Liver (tissue), 9 donors: ENCODE measurements around the gene C3orf18. TPM values are rescaled to one million over a fixed set of nuclear protein-coding genes. Genes with fewer than 3 reads are reported as not detected.
A peak's percentile ranks its signal among the peaks of the same experiment; 100 is the strongest.
"Not testable (repeated sequence)": the region's sequence is repeated elsewhere in the genome, so short reads cannot be mapped to it uniquely, and the experiment has no call there.

ENCODE experiments used
- DNase-seq: peaks from one replicate; pipeline ENCODE4 v3.0.0-alpha.2; 2017; ENCODE audit warnings: low spot score
- H3K27ac ChIP-seq, 2 donors: one replicate each; pipeline ENCODE4 v1.7.0; 2013; ENCODE audit warnings: inconsistent platforms in 2 of 2, low read length in 2 of 2, control low read depth in 1 of 2, low read depth in 1 of 2, mild to moderate bottlenecking in 1 of 2
- H3K27me3 ChIP-seq, 4 donors: one replicate each; pipeline versions ENCODE4 v1.6.1 to v1.7.0; 2013; ENCODE audit warnings: low read length in 3 of 4, inconsistent platforms in 1 of 4, mild to moderate bottlenecking in 1 of 4, moderate library complexity in 1 of 4; ENCODE audit not compliant: control insufficient read depth in 4 of 4, insufficient read depth in 4 of 4
- H3K36me3 ChIP-seq, 4 donors: one replicate each; pipeline versions ENCODE4 v1.6.1 to v1.7.0; 2013; ENCODE audit warnings: low read length in 3 of 4, mild to moderate bottlenecking in 3 of 4, low read depth in 1 of 4, moderate library complexity in 1 of 4; ENCODE audit not compliant: control insufficient read depth in 4 of 4, insufficient read depth in 3 of 4
- H3K4me1 ChIP-seq, 4 donors: one replicate each; pipeline versions ENCODE4 v1.6.1 to v1.7.0; 2013; ENCODE audit warnings: low read length in 3 of 4, mild to moderate bottlenecking in 3 of 4, moderate library complexity in 1 of 4; ENCODE audit not compliant: control insufficient read depth in 4 of 4, insufficient read depth in 4 of 4
- H3K4me3 ChIP-seq, 3 donors: one replicate each; pipeline versions ENCODE4 v1.6.1 to v1.7.0; 2013; ENCODE audit warnings: low read length in 3 of 3, control low read depth in 1 of 3, low read depth in 1 of 3, mild to moderate bottlenecking in 1 of 3
- H3K9ac ChIP-seq, 2 donors: one replicate each; pipeline ENCODE4 v1.7.0; 2013; ENCODE audit warnings: low read length in 2 of 2, mild to moderate bottlenecking in 2 of 2, moderate library complexity in 2 of 2, control low read depth in 1 of 2, low read depth in 1 of 2
- H3K9me3 ChIP-seq, 4 donors: one replicate each; pipeline versions ENCODE4 v1.6.1 to v1.7.0; 2013; ENCODE audit warnings: low read length in 3 of 4; ENCODE audit not compliant: control insufficient read depth in 4 of 4
- EGR1 ChIP-seq, 2 donors: IDR thresholded peaks; 2 replicates each; pipeline ENCODE4 v1.6.1; 2016 to 2018; ENCODE audit warnings: antibody characterized with exemption in 2 of 2, low read depth in 2 of 2
- FOXA1 ChIP-seq: IDR thresholded peaks from 2 replicates; pipeline ENCODE4 v1.6.1; 2016; ENCODE audit warnings: antibody characterized with exemption
- FOXA2 ChIP-seq: IDR thresholded peaks from 2 replicates; pipeline ENCODE4 v1.6.1; 2016; ENCODE audit warnings: antibody characterized with exemption
- GABPA ChIP-seq, 2 donors: IDR thresholded peaks in 1 of 2; conservative IDR thresholded peaks in 1 of 2; 2 replicates each; pipeline ENCODE4 v1.6.1; 2016; ENCODE audit warnings: antibody characterized with exemption in 2 of 2, mild to moderate bottlenecking in 1 of 2, moderate library complexity in 1 of 2
- HNF4A ChIP-seq, 2 donors: conservative IDR thresholded peaks; 2 replicates each; pipeline ENCODE4 v1.6.1; 2016; ENCODE audit warnings: antibody characterized with exemption in 2 of 2, mild to moderate bottlenecking in 2 of 2
- HNF4G ChIP-seq: IDR thresholded peaks from 2 replicates; pipeline ENCODE4 v1.6.1; 2016; ENCODE audit warnings: antibody characterized with exemption
- JUND ChIP-seq, 2 donors: IDR thresholded peaks; 2 replicates each; pipeline ENCODE4 v1.6.1; 2016; ENCODE audit warnings: antibody characterized with exemption in 2 of 2
- NR2F2 ChIP-seq: IDR thresholded peaks from 2 replicates; pipeline ENCODE4 v1.6.1; 2016; ENCODE audit warnings: antibody characterized with exemption
- RAD21 ChIP-seq, 2 donors: IDR thresholded peaks; 2 replicates each; pipeline ENCODE4 v1.6.1; 2016; ENCODE audit warnings: antibody characterized with exemption in 2 of 2, mild to moderate bottlenecking in 2 of 2
- RXRA ChIP-seq, 2 donors: IDR thresholded peaks; 2 replicates each; pipeline ENCODE4 v1.6.1; 2017 to 2018; ENCODE audit warnings: antibody characterized with exemption in 2 of 2, mild to moderate bottlenecking in 1 of 2
- SP1 ChIP-seq: IDR thresholded peaks from 2 replicates; pipeline ENCODE4 v1.6.1; 2018; ENCODE audit warnings: antibody characterized with exemption, mild to moderate bottlenecking
- TAF1 ChIP-seq: conservative IDR thresholded peaks from 2 replicates; pipeline ENCODE4 v1.6.1; 2016; ENCODE audit warnings: antibody characterized with exemption, mild to moderate bottlenecking
- YY1 ChIP-seq: IDR thresholded peaks from 2 replicates; pipeline ENCODE4 v1.6.1; 2016; ENCODE audit warnings: antibody characterized with exemption, mild to moderate bottlenecking
- WGBS: extraction: QIAGEN DNeasy Blood & Tissue Kit; methylation state at CpG from one replicate; pipeline ENCODE4 v1.1.7; 2013; 5-methylcytosine and 5-hydroxymethylcytosine counted together
- polyA plus RNA-seq, 2 donors: library from polyadenylated mRNA; stranded (reverse) in 1 of 2; unstranded in 1 of 2; fragments of 200-250 nt in 1 of 2; fragments of >200 nt in 1 of 2; fragmentation: Nextera tagmentation in 1 of 2; extraction: Ambion mirVana in 1 of 2; gene quantifications; one replicate each; pipeline versions ENCODE4 v1.2.1 to v1.2.3, GENCODE V29; 2013 to 2015
- total RNA-seq, 2 donors: library from RNA; depleted of rRNA; stranded (reverse); fragments of >200 nt; gene quantifications; one replicate each; pipeline ENCODE4 v1.2.3, GENCODE V29; 2014
- TF ChIP-seq, protein P1 (sequence below): IDR thresholded peaks from 2 replicates; pipeline ENCODE4 v1.6.1; 2016; ENCODE audit warnings: antibody characterized with exemption
- TF ChIP-seq, protein P2 (sequence below): IDR thresholded peaks from 2 replicates; pipeline ENCODE4 v1.6.1; 2016; ENCODE audit warnings: antibody characterized with exemption, mild to moderate bottlenecking
- TF ChIP-seq, protein P3 (sequence below): fragments of 150-350 bp; IDR thresholded peaks from 2 replicates; pipeline ENCODE4 v1.5.1; 2017; ENCODE audit warnings: improper control_type of control experiment, low read depth, low read length; ENCODE audit not compliant: missing input control
- donor health status: healthy.
- donor health status: healthy.
- donor health status: healthy.
- donor health status: healthy.
- donor health status: healthy.

Gene C3orf18
- total and polyA plus RNA-seq, 4 donors = 0.54 to 2.7 (median 1.5) TPM

DNA sequence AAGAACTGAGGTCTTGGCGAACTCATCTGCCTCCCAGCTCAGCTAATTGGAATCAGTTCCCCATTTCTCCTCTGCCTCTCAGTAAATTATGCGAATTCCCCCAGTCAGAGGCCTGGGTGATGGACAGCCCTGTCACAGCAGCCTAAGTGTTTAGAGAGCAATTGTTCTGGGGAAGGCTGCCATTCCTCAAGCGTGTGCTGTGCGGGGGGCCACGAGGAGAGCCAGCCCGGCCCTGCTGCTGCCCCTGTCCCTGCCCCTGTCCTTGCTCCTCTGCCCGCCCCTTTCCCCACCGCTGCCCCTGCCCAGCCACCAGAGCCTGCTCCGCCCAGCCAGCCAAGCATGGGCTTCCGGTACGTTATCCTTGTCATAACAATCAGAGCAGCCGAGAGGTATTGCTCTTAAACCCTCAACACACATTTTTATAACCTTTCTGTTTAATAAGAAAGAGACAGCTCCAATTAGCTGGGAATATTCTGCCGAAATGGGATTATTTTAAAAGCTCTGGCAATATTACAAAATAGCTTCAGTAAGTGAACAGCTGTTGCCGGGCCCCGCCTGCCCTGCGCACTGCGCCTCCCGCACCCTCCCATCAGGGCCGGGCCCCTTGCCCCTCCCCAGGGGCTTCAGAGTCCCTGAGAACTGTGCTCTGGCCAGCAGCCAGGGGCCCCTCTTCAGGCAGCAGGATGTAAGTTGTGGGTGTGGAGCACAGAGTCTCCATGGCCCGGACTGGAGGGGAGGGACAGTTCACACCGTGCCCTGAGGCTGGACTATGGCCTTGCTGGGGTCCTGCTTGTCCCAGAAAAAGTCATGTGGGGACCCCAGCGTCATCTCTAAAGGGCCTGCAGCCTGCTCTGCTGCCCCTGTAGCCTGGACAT, 51.7 kb downstream of the C3orf18 start:
- no peak for TF ChIP-seq TAF1
- TF ChIP-seq, protein P1, sequence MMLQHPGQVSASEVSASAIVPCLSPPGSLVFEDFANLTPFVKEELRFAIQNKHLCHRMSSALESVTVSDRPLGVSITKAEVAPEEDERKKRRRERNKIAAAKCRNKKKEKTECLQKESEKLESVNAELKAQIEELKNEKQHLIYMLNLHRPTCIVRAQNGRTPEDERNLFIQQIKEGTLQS = no peak
- TF ChIP-seq YY1 = no peak
- TF ChIP-seq FOXA2 = no peak
- TF ChIP-seq FOXA1 = no peak
- TF ChIP-seq RAD21 (IDR thresholded peaks at IDR 0.05) = no peak
- TF ChIP-seq HNF4A (conservative IDR thresholded peaks at IDR 0.05) = no peak
- TF ChIP-seq, protein P2, sequence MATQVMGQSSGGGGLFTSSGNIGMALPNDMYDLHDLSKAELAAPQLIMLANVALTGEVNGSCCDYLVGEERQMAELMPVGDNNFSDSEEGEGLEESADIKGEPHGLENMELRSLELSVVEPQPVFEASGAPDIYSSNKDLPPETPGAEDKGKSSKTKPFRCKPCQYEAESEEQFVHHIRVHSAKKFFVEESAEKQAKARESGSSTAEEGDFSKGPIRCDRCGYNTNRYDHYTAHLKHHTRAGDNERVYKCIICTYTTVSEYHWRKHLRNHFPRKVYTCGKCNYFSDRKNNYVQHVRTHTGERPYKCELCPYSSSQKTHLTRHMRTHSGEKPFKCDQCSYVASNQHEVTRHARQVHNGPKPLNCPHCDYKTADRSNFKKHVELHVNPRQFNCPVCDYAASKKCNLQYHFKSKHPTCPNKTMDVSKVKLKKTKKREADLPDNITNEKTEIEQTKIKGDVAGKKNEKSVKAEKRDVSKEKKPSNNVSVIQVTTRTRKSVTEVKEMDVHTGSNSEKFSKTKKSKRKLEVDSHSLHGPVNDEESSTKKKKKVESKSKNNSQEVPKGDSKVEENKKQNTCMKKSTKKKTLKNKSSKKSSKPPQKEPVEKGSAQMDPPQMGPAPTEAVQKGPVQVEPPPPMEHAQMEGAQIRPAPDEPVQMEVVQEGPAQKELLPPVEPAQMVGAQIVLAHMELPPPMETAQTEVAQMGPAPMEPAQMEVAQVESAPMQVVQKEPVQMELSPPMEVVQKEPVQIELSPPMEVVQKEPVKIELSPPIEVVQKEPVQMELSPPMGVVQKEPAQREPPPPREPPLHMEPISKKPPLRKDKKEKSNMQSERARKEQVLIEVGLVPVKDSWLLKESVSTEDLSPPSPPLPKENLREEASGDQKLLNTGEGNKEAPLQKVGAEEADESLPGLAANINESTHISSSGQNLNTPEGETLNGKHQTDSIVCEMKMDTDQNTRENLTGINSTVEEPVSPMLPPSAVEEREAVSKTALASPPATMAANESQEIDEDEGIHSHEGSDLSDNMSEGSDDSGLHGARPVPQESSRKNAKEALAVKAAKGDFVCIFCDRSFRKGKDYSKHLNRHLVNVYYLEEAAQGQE = no peak
- no peak for TF ChIP-seq NR2F2
- TF ChIP-seq, protein P3, sequence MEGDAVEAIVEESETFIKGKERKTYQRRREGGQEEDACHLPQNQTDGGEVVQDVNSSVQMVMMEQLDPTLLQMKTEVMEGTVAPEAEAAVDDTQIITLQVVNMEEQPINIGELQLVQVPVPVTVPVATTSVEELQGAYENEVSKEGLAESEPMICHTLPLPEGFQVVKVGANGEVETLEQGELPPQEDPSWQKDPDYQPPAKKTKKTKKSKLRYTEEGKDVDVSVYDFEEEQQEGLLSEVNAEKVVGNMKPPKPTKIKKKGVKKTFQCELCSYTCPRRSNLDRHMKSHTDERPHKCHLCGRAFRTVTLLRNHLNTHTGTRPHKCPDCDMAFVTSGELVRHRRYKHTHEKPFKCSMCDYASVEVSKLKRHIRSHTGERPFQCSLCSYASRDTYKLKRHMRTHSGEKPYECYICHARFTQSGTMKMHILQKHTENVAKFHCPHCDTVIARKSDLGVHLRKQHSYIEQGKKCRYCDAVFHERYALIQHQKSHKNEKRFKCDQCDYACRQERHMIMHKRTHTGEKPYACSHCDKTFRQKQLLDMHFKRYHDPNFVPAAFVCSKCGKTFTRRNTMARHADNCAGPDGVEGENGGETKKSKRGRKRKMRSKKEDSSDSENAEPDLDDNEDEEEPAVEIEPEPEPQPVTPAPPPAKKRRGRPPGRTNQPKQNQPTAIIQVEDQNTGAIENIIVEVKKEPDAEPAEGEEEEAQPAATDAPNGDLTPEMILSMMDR = no peak
- TF ChIP-seq JUND (IDR thresholded peaks at IDR 0.05) = no peak
- DNase-seq = no peak
- no peaks in the 10 kb centered on the region for H3K36me3 ChIP-seq
- no peak overlapping the region for H3K4me3 ChIP-seq
- H3K4me1 ChIP-seq = no peaks in the 10 kb centered on the region
- no peak overlapping the region for H3K9ac ChIP-seq
- H3K9me3 ChIP-seq = no peaks in the 10 kb centered on the region
- 55% methylated on average over 22 of the region's 22 CpGs for WGBS
- no peak overlapping the region for H3K27ac ChIP-seq
- H3K27me3 ChIP-seq = peaks cover 0 to 4% (median 0%) of the 10 kb centered on the region in 4 donors

DNA sequence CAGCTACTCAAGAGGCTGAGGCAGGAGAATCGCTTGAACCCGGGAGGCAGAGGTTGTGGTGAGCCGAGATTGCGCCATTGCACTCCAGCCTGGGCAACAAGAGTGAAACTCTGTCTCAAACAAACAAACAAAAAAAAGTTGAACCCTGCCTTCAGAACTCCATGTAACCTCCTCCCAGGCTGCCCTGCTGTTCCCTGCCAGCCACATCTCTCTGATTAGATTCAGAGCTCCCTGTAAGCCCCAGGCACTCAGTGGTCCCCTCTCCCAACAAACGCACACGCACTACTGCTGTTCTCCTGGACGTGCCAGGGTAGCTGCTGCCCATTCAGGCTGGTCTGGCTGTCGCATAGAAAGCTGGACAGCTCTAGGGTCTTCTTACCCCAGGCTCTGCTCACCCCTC, 54.6 kb downstream of the C3orf18 start:
- H3K27me3 ChIP-seq, H3K4me1 ChIP-seq, H3K27ac ChIP-seq, H3K36me3 ChIP-seq, DNase-seq, H3K4me3 ChIP-seq, H3K9me3 ChIP-seq, H3K9ac ChIP-seq: not testable (repeated sequence)
- TF ChIP-seq HNF4A (conservative IDR thresholded peaks at IDR 0.05) = peak; percentile 12 to 22
- 67% methylated on average over 8 of the region's 8 CpGs for WGBS

DNA sequence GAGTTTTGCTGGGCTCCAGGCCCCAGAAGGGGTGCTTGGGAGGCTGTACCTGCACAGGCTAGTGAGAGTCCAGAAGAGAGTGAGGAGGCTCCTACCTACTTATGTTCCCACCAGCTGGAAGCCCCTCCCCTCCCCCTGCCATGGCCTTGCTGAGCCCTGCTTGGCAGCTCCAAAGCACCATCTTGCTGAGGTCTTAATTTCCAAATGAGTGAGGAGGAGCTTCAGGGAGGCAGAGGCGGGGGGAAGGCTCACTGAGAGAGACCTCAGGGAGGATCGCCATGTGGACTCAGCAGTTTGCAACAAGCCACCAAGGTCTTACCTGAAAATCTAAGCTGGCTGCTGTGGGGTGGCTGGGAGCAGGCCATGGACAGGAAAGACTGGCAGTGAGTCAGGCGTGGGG, 55.4 kb downstream of the C3orf18 start:
- no peaks in the 10 kb centered on the region for H3K9me3 ChIP-seq
- H3K27ac ChIP-seq = no peak overlapping the region
- TF ChIP-seq, protein P1 = no peak
- TF ChIP-seq HNF4G (no peak), TAF1 (no peak), EGR1 (IDR thresholded peaks at IDR 0.05; ENCODE audit: low read depth in 2 of 2) (no peak), YY1 (no peak), FOXA2 (no peak), GABPA (IDR thresholded peaks at IDR 0.05 in 1 of 2, conservative IDR thresholded peaks at IDR 0.05 in 1 of 2) (no peak), HNF4A (conservative IDR thresholded peaks at IDR 0.05) (no peak), RXRA (IDR thresholded peaks at IDR 0.05) (no peak), SP1 (no peak), JUND (IDR thresholded peaks at IDR 0.05) (no peak), NR2F2 (no peak), RAD21 (IDR thresholded peaks at IDR 0.05) (no peak)
- TF ChIP-seq, protein P2 = no peak
- no peaks in the 10 kb centered on the region for H3K36me3 ChIP-seq
- DNase-seq = no peak
- no peak overlapping the region for H3K4me3 ChIP-seq
- H3K27me3 ChIP-seq = no peaks in the 10 kb centered on the region
- H3K4me1 ChIP-seq = no peaks in the 10 kb centered on the region
- H3K9ac ChIP-seq = no peak overlapping the region
- 98% methylated on average over 3 of the region's 3 CpGs for WGBS
